H9 (cell line): ENCODE data around the gene WRAP53. TPM values are rescaled to one million over a fixed set of nuclear protein-coding genes. Genes with fewer than 3 reads are reported as not detected.
A peak's percentile ranks its signal among the peaks of the same experiment; 100 is the strongest.

Source experiments
- DNase-seq: peaks from one replicate; pipeline ENCODE4 v3.0.0-alpha.2; 2017
- H2AFZ ChIP-seq: one replicate; pipeline ENCODE4 v1.6.1; 2013; ENCODE audit warnings: mild to moderate bottlenecking, low read length, control low read depth, moderate library complexity
- H2AK5ac ChIP-seq: 2 replicates; pipeline ENCODE4 v1.6.1; 2013; ENCODE audit warnings: low read length, control low read depth, mixed read lengths; ENCODE audit not compliant: insufficient read length
- H2BK120ac ChIP-seq: one replicate; pipeline ENCODE4 v1.6.1; 2013; ENCODE audit warnings: low read depth, mild to moderate bottlenecking, low read length, control low read depth, inconsistent platforms; ENCODE audit not compliant: poor library complexity, severe bottlenecking
- H2BK12ac ChIP-seq: 2 replicates; pipeline ENCODE4 v1.6.1; 2013; ENCODE audit warnings: low read length, control low read depth, mixed read lengths, low read depth; ENCODE audit not compliant: insufficient read length
- H2BK15ac ChIP-seq: 2 replicates; pipeline ENCODE4 v1.6.1; 2013; ENCODE audit warnings: low read depth, low read length, control low read depth
- H2BK20ac ChIP-seq: one replicate; pipeline ENCODE4 v1.6.1; 2013; ENCODE audit warnings: low read depth, mild to moderate bottlenecking, low read length, control low read depth, inconsistent platforms; ENCODE audit not compliant: poor library complexity, severe bottlenecking
- H2BK5ac ChIP-seq: 2 replicates; pipeline ENCODE4 v1.6.1; 2013; ENCODE audit warnings: low read length, control low read depth, mixed read lengths; ENCODE audit not compliant: insufficient read length
- H3K14ac ChIP-seq: 2 replicates; pipeline ENCODE4 v1.6.1; 2013; ENCODE audit warnings: low read length, control low read depth; ENCODE audit not compliant: insufficient read depth
- H3K18ac ChIP-seq: 2 replicates; pipeline ENCODE4 v1.6.1; 2013; ENCODE audit warnings: low read depth, mild to moderate bottlenecking, mixed read lengths, low read length, control low read depth; ENCODE audit not compliant: insufficient read length
- H3K23ac ChIP-seq: 2 replicates; pipeline ENCODE4 v1.6.1; 2013; ENCODE audit warnings: low read length, control low read depth, mixed read lengths, low read depth; ENCODE audit not compliant: insufficient read length
- H3K23me2 ChIP-seq: 2 replicates; pipeline ENCODE4 v1.6.1; 2013; ENCODE audit warnings: low read depth, mild to moderate bottlenecking, mixed read lengths, low read length, control low read depth; ENCODE audit not compliant: insufficient read length, poor library complexity, severe bottlenecking
- H3K27ac ChIP-seq: 2 replicates; pipeline ENCODE4 v1.5.1; 2013; ENCODE audit warnings: low read length, control low read depth, mixed read lengths, low read depth; ENCODE audit not compliant: insufficient read length
- H3K27me3 ChIP-seq: 2 replicates; pipeline ENCODE4 v1.6.1; 2013; ENCODE audit warnings: low read length, control low read depth, inconsistent platforms; ENCODE audit not compliant: insufficient read depth
- H3K4ac ChIP-seq: 2 replicates; pipeline ENCODE4 v1.6.1; 2013; ENCODE audit warnings: low read depth, mild to moderate bottlenecking, control low read depth, inconsistent platforms, low read length, moderate library complexity
- H3K4me1 ChIP-seq: 2 replicates; pipeline ENCODE4 v1.6.1; 2013; ENCODE audit warnings: low read length, control low read depth, inconsistent platforms; ENCODE audit not compliant: insufficient read depth
- H3K4me2 ChIP-seq: 2 replicates; pipeline ENCODE4 v1.6.1; 2013; ENCODE audit warnings: low read length, control low read depth, mixed read lengths; ENCODE audit not compliant: insufficient read length, insufficient read depth
- H3K56ac ChIP-seq: 2 replicates; pipeline ENCODE4 v1.6.1; 2013; ENCODE audit warnings: low read depth, mild to moderate bottlenecking, mixed read lengths, low read length, control low read depth; ENCODE audit not compliant: insufficient read length
- H3K79me1 ChIP-seq: 2 replicates; pipeline ENCODE4 v1.6.1; 2013; ENCODE audit warnings: low read depth, mild to moderate bottlenecking, moderate library complexity, low read length, control low read depth, inconsistent platforms; ENCODE audit not compliant: insufficient read depth, poor library complexity, severe bottlenecking
- H3K79me2 ChIP-seq: 2 replicates; pipeline ENCODE4 v1.6.1; 2013; ENCODE audit warnings: low read length, control low read depth, inconsistent platforms; ENCODE audit not compliant: insufficient read depth
- H3K9ac ChIP-seq: 2 replicates; pipeline ENCODE4 v1.6.1; 2013; ENCODE audit warnings: low read length, control low read depth, mixed read lengths; ENCODE audit not compliant: insufficient read length; ENCODE audit errors: extremely low read depth
- H3K9me3 ChIP-seq: one replicate; pipeline ENCODE4 v1.6.1; 2013; ENCODE audit warnings: low read depth, low read length, inconsistent platforms; ENCODE audit not compliant: control insufficient read depth
- H3T11ph ChIP-seq: one replicate; pipeline ENCODE4 v1.6.1; 2013; ENCODE audit warnings: mild to moderate bottlenecking, low read length, control low read depth, inconsistent platforms
- H4K20me1 ChIP-seq: one replicate; pipeline ENCODE4 v1.6.1; 2013; ENCODE audit not compliant: control insufficient read depth, insufficient read length, insufficient read depth
- H4K5ac ChIP-seq: 2 replicates; pipeline ENCODE4 v1.6.1; 2013; ENCODE audit warnings: low read depth, mild to moderate bottlenecking, mixed read lengths, low read length, control low read depth; ENCODE audit not compliant: insufficient read length
- H4K8ac ChIP-seq: replicated peaks from 2 replicates; pipeline ENCODE4 v1.6.1; 2013; ENCODE audit warnings: low read length, control low read depth, mixed read lengths, low read depth; ENCODE audit not compliant: insufficient read length
- H4K91ac ChIP-seq: 2 replicates; pipeline ENCODE4 v1.6.1; 2013; ENCODE audit warnings: low read depth, mild to moderate bottlenecking, moderate library complexity, mixed read lengths, low read length, control low read depth; ENCODE audit not compliant: insufficient read length
- H3K27ac Mint-ChIP-seq, 3 experiments: 2 replicates in 2 of 3; 3 replicates in 1 of 3; pipeline ENCODE4 v1.8.0; 2020 to 2021; ENCODE audit warnings: mixed read lengths in 3 of 3, mild to moderate bottlenecking in 1 of 3, moderate library complexity in 1 of 3
- H3K27me3 Mint-ChIP-seq: 2 replicates; pipeline ENCODE4 v1.8.0; 2021; ENCODE audit warnings: low read depth, mild to moderate bottlenecking, moderate library complexity, mixed read lengths
- H3K36me3 Mint-ChIP-seq, 3 experiments: 2 replicates in 2 of 3; 3 replicates in 1 of 3; pipeline ENCODE4 v1.8.0; 2020 to 2021; ENCODE audit warnings: low read depth in 3 of 3, mixed read lengths in 3 of 3; ENCODE audit not compliant: insufficient read depth in 1 of 3
- H3K4me1 Mint-ChIP-seq, 2 experiments: 2 replicates each; pipeline ENCODE4 v1.8.0; 2020; ENCODE audit warnings: mixed read lengths in 2 of 2
- H3K4me3 Mint-ChIP-seq, 2 experiments: 2 replicates in 1 of 2; 3 replicates in 1 of 2; pipeline ENCODE4 v1.8.0; 2020 to 2021; ENCODE audit warnings: mild to moderate bottlenecking in 2 of 2, mixed read lengths in 2 of 2, moderate library complexity in 1 of 2
- H3K9me3 Mint-ChIP-seq, 2 experiments: 2 replicates in 1 of 2; 3 replicates in 1 of 2; pipeline ENCODE4 v1.8.0; 2020; ENCODE audit warnings: mild to moderate bottlenecking in 2 of 2, mixed read lengths in 2 of 2, moderate library complexity in 1 of 2
- WGBS: extraction: QIAGEN DNeasy Blood & Tissue Kit; methylation state at CpG from one replicate; pipeline ENCODE4 v1.1.7; 2013; ENCODE audit warnings: missing lambda C conversion rate, low lambda C conversion rate, mixed read lengths; ENCODE audit not compliant: insufficient read length; ENCODE audit errors: extremely low coverage; 5-methylcytosine and 5-hydroxymethylcytosine counted together
- total RNA-seq: library from RNA; stranded (reverse); gene quantifications from 2 replicates; pipeline ENCODE4 v1.2.1, GENCODE V29; 2021
- TF ChIP-seq, protein P1 (sequence below): fragments of 200-600 bp; sonication (generic); conservative IDR thresholded peaks from 3 replicates; pipeline ENCODE4 v1.8.0; 2021; ENCODE audit warnings: antibody characterized with exemption, mild to moderate bottlenecking

WRAP53 gene
- total RNA-seq, 1 experiment from 2014 or later = 27.0 TPM

DNA sequence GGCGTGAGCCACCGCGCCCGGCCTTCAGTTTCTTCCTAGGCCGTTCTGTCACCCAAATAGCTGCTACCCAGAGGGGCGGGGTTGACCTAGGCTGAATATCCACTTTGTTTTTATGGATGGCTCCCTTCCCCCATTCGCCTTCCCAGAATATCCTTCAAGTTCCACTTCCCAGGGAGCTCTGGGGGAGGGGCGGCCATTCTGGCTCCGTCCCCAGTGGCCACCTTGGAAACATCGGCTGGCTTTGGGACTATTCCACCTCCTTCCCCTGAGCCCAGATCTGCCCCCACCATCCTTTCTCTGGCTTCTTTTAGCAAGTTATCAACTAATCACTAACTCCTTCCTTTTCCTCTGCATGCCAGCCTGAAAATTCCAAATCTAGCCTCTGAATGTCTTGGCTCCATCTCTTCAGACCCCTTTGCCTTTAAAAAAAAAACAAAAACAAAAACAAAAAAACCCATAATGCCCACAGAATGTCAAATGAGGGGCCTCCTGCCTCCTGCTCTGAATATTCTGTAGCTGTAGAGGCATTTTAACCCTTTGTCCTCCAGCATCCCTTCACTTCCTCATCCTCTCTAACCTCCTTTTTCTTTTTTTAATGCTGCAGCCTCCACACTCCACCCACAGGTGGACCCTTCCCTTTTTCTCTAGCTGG lies 31.2 kb upstream of the WRAP53 start:
- peak overlapping the region; percentile 43 to 75 for H3K4me3 Mint-ChIP-seq

More for the DNA sequence above, 31.2 kb upstream of the WRAP53 start:
- no peaks in the 10 kb centered on the region for H3K79me2 ChIP-seq
- no CpG with 5 or more reads among the region's 10 CpGs for WGBS
- no peak overlapping the region for H4K8ac ChIP-seq
- peak overlapping the region; percentile 72 for H2AFZ ChIP-seq
- no peak overlapping the region for H3K4ac ChIP-seq
- peaks cover 8% of the 10 kb centered on the region; the same call in 1 of the 2 replicates for H3K4me1 ChIP-seq
- no peak overlapping the region for H3K14ac ChIP-seq
- no peak overlapping the region for H3K9ac ChIP-seq
- H3K27me3 ChIP-seq = no peaks in the 10 kb centered on the region; the same call in 1 of the 2 replicates
- no peak overlapping the region for H2AK5ac ChIP-seq
- H3K4me2 ChIP-seq = peak overlapping the region; percentile 73
- H2BK5ac ChIP-seq = no peak overlapping the region
- H4K91ac ChIP-seq = no peak overlapping the region
- H3K18ac ChIP-seq = peak overlapping the region; percentile 43
- H3K56ac ChIP-seq = no peak overlapping the region
- H3K23me2 ChIP-seq = peaks cover 6% of the 10 kb centered on the region
- Mint-ChIP-seq H3K27me3 (peaks cover 27% of the 10 kb centered on the region), H3K27ac (peak overlapping the region; percentile 91 to 98 (median 94)), H3K9me3 (no peaks in the 10 kb centered on the region; a peak in 1 of 5 replicates), H3K4me1 (peaks cover 30 to 41% of the 10 kb centered on the region in 2 experiments), H3K36me3 (peaks cover 7 to 33% (median 10%) of the 10 kb centered on the region in 3 experiments; a peak in 6 of 7 replicates)
- H3K79me1 ChIP-seq = no peaks in the 10 kb centered on the region
- no peak overlapping the region for H3T11ph ChIP-seq
- TF ChIP-seq, protein P1, sequence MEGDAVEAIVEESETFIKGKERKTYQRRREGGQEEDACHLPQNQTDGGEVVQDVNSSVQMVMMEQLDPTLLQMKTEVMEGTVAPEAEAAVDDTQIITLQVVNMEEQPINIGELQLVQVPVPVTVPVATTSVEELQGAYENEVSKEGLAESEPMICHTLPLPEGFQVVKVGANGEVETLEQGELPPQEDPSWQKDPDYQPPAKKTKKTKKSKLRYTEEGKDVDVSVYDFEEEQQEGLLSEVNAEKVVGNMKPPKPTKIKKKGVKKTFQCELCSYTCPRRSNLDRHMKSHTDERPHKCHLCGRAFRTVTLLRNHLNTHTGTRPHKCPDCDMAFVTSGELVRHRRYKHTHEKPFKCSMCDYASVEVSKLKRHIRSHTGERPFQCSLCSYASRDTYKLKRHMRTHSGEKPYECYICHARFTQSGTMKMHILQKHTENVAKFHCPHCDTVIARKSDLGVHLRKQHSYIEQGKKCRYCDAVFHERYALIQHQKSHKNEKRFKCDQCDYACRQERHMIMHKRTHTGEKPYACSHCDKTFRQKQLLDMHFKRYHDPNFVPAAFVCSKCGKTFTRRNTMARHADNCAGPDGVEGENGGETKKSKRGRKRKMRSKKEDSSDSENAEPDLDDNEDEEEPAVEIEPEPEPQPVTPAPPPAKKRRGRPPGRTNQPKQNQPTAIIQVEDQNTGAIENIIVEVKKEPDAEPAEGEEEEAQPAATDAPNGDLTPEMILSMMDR = peak; percentile 29; the same call in 1 of the 3 replicates
- no peak overlapping the region for H2BK120ac ChIP-seq
- H2BK20ac ChIP-seq = no peak overlapping the region
- no peaks in the 10 kb centered on the region for H4K20me1 ChIP-seq
- H2BK15ac ChIP-seq = no peak overlapping the region
- H3K9me3 ChIP-seq = no peaks in the 10 kb centered on the region
- peak; percentile 98 for DNase-seq
- no peak overlapping the region for H2BK12ac ChIP-seq
- no peak overlapping the region for H4K5ac ChIP-seq
- H3K27ac ChIP-seq = peak overlapping the region; percentile 86
- no peak overlapping the region for H3K23ac ChIP-seq
